Esophagus squamous epithelium (tissue), 4 donors: Measurements from ENCODE around the gene CCDC92.

ENCODE experiments used
- CTCF ChIP-seq, 6 experiments: fragments of 450-650 bp in 4 of 6; fragments of 200-600 bp in 2 of 6; sonication (generic) in 2 of 6; IDR thresholded peaks; one replicate each; pipeline ENCODE4 v1.5.1; 2016 to 2019; ENCODE audit warnings: antibody characterized with exemption in 6 of 6, mild to moderate bottlenecking in 4 of 6, moderate library complexity in 4 of 6
- POLR2A ChIP-seq, 4 donors: fragments of 450-650 bp; IDR thresholded peaks; one replicate each; pipeline ENCODE4 v1.6.1; 2017; ENCODE audit warnings: antibody characterized with exemption in 4 of 4, mild to moderate bottlenecking in 4 of 4, moderate library complexity in 3 of 4

DNA sequence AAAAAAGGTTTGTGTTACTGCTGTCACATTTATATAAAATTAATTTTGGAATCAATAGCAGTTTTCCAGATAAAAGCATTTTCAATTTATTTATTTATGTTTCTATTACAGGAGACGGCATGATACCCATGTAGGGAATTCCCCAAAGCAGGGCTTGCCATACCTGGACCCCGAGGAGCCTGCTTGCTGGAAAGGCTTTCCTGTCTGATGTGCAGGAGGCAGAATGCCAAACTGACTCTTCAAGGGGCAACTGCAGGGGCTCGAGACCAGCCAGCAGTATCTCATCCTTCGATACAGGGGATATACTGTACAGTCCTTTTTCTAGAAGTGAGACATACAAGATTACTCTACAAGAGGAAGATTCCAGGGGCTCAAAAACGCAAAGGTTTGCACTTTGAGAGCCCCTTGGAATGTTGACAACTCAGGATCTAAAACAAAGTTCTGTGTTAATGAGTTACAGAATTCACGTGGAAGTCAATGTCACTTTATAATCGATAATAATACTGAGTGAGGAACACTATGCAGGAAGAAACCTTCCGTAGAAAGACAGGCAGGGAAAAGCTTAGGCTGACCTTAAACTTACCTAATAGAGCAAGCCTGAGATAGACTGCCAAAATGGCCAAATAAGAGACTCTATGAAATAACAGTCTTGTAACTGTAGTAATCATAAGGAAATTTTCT lies 38.9 kb upstream of the CCDC92 start:
- TF ChIP-seq POLR2A (IDR thresholded peaks at IDR 0.05) (no peak), CTCF (IDR thresholded peaks at IDR 0.05) (no peak)
